Fibroblast of skin of right quadriceps (primary cell): ENCODE data around the gene RAB11FIP3.
"Not testable (repeated sequence)": the region's sequence is repeated elsewhere in the genome, so short reads cannot be mapped to it uniquely, and the experiment has no call there.

Experiments used
- DNase-seq: peaks from one replicate; pipeline ENCODE4 v3.0.0-alpha.2; 2013

Gene RAB11FIP3

DNA sequence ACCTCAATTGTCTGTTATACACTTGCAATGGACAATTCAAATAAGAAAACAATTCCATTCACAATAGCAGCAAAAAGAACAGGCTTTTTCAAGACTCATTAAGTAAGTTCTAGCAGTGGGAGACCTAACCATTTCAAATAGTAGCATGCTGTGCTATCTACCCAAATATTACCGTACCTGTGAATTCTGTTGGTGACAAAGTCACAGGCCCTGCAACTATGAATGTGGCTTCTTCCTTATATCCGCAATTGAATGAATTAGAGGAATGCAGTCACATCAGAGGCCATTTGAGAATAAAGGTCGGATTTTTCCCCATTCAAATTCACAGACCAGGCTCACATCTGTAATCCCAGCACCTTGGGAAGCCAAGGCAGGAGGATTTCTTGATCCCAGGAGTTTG is 29.2 kb upstream of the RAB11FIP3 start:
- DNase-seq: no peak

DNA sequence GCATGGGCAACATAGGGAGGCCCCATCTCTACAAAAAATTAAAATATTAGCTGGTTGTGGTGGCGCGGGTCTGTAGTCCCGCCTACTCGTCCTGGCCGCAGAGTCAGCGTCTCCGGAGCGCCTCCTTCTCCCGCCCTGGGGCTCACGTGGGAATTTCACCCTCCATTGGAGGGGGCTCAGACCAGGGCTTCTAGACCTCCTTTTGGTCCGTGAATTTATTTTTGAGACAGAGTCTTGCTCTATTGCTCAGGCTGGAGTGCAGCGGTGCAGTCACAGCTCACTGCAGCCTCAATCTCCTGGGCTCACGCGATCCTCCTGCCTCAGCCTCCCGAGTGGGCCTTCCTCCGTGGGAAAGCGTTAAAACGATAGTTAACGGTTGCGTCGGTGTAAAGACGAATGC is 28.8 kb upstream of the RAB11FIP3 start:
- peak; percentile 53 for DNase-seq

DNA sequence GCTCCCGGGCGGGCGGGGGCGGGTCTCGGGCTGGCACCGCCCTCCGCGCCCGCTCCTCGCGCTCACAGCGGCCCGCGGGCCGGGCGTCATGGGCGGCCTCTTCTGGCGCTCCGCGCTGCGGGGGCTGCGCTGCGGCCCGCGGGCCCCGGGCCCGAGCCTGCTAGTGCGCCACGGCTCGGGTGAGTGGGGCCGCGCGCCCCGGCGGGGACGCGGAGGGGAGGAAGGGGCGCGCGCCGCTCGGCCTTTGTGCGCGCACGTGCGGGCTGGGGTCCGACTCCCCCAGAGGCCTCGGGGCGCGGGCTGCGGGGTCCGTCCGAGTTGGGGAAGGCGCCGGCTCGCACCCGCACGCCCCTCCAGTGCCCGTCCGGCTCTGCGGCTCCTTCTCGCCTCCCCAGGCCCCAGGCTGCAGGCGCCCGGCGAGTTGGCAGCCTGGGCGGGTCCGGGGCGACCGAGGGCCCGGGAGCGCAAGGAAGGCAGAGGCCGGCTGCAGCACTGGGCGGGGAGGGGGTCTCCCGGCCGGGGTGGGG is 28.3 kb upstream of the RAB11FIP3 start, which contains the start of gene NME4:
NME4 (plus strand) TSS at position 65 of the 527 bp plus-strand sequence; CDS start at position 89, 24 bp downstream.
- DNase-seq: peak; percentile 39

DNA sequence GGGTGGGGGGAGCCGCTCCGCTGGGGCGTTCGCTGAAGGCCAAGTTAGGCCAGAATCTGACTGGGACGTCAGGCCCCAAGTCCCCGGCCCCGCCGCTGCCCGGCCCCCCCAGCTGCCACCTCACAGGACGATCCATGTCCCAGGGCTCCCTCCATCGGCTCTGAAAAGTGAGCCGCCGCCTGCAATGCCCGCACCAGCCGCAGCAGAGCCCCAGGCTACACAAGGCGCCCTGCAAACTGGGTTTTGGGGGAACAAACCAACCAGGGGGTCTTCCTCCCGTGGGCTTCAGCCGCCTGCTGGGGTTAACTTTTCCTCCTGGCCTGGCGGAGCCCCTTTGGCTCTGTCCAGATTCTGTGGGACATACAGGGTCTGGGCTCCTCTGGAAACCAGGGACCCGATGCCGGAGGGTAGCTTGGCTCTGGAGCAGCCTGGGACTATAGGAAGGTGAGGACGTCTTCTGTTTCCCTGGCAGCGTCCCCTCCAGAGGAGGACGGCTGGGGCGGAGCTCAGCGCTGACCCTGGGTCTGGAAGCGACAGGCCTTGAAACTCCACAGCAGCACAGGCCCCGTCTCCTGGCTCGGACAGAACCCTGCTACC is 27.6 kb upstream of the RAB11FIP3 start:
- peak; percentile 81 for DNase-seq

DNA sequence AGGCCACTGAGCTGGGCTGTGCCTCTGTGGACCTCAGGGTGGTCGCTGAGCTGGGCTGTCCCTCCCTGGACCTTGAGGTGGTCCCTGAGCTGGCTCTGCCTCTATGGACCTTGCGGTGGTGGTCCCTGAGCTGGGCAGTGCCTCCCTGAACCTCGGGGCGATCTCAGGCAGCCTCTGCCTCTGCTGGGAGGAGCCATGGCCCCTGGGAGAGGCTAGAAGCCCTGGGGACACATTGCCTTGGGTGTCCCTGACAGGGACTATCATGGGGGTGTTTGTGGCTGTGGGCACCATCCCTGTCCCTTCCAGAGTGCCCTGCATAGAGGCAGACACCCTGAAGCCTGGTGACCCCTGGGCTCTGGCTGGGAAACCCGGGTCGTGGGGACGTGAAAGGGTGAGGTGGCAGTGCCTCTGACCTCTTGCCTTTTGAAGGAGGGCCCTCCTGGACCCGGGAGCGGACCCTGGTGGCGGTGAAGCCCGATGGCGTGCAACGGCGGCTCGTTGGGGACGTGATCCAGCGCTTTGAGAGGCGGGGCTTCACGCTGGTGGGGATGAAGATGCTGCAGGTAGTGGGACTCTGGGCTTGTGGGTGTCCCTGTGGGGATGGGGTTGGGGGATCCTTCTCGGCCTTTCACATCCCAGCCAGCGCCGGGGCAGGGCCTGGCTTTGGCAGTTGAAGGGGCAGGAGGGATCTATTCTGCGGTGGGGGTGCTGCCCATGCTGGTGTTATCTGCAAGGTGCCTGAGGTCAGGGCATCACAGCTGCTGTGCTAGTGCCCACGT is 26.7 kb upstream of the RAB11FIP3 start:
- no peak for DNase-seq

DNA sequence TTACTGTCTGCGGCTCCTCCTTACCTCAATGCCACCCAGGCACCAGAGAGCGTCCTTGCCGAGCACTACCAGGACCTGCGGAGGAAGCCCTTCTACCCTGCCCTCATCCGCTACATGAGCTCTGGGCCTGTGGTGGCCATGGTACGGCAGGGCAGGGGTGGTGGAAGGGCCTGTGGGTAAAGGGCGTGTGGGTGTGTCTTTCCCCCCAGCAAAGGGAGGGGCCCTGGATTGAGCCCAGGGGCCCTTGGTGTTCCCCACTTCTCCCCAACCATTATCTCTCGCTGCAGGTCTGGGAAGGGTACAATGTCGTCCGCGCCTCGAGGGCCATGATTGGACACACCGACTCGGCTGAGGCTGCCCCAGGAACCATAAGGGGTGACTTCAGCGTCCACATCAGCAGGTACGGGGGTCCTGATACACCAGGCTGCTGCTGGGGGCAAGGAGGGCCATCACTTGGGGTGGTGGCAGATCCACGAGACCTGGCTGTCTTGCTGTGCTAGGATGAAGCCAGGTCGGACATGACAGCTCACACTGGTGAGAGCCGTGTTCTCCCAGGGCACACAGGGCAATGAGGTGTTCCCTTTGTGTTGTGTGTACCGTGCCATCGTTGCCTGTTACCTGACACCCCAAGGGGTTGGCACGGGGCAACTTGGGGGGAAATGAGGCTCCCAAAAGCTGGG is 26.0 kb upstream of the RAB11FIP3 start:
- no peak for DNase-seq

DNA sequence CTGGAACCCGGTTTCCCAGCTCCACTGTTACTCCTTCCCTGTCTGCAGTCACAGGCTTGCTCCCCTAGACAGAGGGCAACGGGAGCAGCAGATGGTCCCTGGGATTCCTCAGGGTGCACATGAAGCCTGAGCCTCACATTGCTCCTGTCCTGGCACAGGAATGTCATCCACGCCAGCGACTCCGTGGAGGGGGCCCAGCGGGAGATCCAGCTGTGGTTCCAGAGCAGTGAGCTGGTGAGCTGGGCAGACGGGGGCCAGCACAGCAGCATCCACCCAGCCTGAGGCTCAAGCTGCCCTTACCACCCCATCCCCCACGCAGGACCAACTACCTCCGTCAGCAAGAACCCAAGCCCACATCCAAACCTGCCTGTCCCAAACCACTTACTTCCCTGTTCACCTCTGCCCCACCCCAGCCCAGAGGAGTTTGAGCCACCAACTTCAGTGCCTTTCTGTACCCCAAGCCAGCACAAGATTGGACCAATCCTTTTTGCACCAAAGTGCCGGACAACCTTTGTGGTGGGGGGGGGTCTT is 25.3 kb upstream of the RAB11FIP3 start:
- no peak for DNase-seq

DNA sequence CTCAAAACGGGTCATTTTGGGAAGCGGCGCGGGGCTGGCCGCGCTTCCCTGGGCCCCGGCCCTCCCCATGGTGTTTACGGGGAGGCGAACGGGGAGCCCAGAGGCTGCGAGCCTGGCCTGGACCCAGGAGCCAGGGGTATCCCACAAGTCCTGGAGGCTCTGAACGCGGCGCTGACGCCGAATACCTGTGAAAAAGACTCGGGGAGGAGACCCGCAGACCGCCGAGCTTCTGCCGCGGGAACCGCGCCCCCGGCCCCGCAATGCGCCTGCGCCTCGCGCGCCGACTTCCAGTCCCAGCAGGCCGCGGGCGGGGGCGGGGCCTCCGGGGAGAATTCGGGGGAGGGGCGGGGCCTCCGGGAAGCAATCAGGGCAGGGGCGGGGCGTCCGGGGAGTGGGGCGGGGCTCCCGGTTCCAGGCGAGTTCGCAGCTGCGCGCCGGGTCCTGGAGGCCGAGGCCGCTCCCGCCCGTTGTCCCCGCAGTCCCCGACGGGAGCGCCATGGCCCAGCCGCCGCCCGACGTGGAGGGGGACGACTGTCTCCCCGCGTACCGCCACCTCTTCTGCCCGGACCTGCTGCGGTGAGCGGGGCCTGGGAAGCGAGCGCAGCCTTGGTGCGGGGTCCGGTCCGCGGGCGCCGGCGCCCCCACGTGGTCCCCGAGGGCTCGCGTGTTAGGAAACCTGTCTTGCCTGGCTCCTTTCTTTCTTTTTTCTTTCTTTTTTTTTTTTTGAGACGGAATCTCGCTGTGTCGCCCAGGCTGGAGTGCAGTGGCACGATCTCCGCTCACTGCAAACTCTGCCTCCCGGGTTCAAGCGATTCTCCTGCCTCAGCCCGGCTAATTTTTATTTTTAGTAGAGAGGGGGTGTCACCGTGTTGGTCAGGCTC is 23.7 kb upstream of the RAB11FIP3 start, which contains the start of gene DECR2:
DECR2 (plus strand) TSS at position 418 of the 881 bp plus-strand sequence; CDS start at position 497, 79 bp downstream.
- DNase-seq: peak; percentile 90

DNA sequence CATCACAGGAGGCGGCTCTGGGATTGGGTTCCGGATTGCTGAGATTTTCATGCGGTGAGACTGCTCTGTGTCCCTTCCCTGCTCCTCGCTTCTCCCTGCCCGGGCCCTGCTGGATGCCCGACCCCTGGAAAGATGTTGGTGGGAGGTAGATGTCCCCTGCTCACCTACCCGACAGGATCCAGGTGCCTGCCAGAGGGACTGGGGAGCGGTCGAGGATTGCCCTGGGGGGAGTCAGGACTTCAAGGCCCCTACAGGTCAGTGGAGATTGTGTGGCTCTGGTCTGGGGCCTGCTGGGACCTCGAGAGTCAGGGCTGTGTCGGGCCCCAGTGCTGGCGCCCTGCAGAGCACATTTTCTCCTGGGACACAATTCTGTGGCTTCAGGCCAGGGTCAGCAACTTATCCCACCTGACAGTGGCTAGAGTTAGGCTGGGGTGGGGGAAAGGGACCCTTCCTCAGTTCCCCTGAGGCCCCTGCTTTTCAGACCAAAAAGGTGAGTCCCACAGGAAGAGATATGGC is 20.4 kb upstream of the RAB11FIP3 start:
- DNase-seq: no peak

DNA sequence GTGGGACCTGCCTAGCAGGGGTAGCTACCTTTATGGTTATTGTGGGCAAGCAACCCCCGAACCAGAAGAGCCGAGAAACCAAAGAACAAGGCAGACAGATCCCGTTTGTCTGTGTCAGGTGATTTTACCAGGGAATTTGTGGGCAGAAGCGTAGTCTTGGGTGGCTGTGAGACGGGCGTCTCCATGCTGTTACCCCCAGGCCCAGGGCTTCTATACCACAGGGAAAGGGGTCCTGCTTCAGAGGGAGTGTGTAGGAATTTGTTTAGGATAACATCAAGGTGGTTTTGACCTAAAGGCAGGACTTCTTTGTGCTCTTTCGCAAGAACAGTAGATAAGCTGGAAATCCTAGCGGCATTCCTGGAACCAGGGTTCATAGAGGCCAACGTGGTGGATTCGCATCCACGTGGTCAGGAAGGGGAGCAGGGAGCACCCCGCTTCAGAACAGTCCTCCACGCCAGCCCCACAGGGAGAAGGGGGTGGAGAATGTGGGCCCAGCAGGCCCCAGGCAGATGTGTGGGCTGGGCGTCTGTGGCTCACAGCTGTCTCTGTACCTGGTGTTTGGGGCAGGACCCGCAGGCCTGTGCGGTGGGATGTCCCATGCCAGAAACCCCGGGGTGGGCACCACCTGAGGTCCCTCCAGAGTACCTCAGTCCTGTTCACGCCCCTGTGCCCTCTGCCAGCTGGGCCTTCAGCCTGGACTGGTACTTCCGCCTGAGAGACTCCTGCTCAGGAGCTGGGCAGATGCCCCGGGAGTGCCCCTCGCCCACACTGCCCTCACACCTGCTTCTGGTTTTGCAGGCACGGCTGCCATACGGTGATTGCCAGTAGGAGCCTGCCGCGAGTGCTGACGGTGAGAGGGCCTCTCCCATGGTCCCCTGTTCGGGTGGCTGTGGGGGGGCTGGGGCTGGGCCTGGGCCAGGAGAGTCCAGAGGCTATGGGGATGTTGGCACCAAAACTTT is 19.6 kb upstream of the RAB11FIP3 start:
- no peak for DNase-seq

DNA sequence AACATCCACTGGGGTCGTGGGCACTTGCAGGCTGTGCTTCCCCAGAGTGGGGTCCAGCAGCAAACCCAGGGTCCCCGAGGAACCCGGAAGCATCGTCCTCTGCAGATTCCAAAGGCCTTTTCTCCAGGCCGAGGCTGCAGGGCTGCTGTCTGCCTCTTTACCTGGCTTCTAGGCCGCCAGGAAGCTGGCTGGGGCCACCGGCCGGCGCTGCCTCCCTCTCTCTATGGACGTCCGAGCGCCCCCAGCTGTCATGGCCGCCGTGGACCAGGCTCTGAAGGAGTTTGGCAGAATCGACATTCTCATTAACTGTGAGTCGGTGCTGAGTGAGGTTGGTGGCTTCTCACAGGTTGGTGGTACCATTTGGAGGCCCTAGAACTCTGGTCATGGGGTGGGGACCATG is 18.2 kb upstream of the RAB11FIP3 start:
- no peak for DNase-seq

DNA sequence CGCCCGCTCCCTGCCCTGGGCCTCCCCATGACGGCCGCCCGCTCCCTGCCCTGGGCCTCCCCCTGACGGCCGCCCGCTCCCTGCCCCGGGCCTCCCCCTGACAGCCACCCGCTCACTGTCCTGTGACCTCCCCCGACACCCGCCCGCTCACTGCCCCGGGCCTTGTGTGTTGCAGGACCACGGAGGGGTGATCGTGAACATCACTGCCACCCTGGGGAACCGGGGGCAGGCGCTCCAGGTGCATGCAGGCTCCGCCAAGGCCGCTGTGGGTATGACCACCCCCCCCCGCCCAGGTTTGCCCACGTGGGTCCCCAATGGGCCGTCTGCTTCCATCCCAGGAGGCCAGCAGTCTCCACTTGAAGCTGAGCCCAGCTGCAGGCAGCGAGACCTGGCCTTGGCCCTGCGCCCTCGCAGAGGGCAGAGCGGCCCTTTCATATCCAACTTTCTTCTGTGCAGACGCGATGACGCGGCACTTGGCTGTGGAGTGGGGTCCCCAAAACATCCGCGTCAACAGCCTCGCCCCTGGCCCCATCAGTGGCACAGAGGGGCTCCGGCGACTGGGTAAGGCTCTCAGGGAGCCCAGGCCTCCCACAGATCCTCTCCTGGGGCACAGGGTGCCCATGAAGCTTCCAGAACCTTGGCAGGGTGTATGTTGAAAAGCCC is 14.8 kb upstream of the RAB11FIP3 start:
- DNase-seq: no peak

DNA sequence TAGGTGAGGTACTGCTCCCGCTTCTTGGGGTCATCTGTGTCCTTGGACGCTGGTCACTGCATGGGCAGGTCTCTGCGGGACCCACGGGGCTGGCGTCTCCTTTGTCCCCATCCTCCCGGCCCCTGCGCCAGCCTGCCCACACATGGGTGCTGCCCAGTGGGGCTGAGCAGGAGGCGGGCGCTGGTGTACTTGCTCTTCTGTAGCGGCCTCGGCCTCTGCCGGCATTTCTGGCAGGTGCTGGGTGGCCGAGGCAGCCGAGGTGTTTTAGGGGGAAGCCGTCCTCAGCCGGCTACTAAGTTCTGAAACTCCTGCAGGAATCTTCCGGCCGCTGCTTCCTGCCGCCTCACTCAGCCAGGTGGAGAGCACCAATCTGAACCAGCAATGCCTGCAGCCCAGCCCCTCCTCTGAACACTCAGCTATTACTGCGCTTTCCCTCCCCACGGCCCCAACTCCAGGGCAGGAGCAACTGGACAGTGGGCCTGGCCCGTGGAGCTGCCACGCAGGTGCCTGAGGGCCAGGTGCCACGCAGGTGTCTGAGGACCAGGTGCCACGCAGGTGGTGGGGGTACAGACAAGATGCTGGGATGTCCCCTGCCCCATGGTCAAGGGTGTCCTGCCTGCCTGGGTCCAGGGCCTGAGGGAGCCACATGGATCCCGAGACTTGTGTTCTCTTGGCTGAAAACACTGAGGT is 13.7 kb upstream of the RAB11FIP3 start:
- DNase-seq: no peak

DNA sequence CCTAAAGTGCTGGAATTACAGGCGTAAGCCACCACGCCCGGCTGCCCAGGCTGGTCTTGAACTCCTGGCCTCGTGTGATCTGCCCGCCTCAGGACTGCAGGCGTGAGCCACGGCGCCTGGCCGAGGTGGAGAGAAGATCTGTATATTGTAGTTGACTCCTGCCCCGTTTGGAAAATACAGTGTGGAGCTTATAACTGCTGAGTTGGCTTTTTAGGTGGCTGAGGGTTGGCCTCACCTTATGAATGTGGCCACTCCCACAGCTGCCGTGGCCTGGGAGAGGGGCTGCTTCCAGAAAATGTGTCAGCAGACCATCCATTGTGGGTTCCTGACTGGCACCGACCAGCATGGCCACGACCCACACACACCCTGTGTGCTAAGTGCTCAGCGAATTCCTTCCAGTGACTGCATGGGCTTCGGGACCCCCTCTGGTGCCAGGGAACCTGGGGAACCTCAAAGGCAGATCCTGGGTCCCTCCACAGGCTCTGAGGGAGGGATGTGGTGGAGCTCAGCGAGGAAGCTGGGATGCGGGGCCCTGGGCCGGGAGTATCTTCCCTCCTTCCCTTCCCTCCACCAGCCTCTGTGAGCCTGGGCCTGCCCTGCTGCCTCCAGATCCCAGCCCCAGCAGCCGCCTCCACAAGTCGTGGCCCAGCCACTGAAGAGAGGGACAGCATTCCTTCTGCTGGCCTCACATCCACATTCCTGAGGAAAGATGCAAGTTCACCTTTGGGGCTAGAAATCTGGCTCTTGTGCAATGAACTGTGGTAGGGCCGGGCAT is 10.9 kb upstream of the RAB11FIP3 start:
- no peak for DNase-seq

DNA sequence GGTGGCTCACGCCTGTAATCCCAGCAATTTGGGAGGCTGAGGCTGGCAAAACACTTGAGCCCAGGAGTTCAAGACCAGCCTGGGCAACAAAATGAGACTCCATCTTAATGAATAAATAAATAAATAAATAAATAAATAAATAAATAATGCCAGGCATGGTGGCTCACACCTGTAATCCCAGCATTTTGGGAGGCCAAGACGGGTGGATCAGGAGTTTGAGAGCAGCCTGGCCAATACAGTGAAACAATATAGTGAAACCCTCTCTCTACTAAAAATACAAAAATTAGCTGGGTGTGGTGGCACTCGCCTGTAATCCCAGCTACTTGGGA is 10.3 kb upstream of the RAB11FIP3 start:
- not testable (repeated sequence) for DNase-seq

DNA sequence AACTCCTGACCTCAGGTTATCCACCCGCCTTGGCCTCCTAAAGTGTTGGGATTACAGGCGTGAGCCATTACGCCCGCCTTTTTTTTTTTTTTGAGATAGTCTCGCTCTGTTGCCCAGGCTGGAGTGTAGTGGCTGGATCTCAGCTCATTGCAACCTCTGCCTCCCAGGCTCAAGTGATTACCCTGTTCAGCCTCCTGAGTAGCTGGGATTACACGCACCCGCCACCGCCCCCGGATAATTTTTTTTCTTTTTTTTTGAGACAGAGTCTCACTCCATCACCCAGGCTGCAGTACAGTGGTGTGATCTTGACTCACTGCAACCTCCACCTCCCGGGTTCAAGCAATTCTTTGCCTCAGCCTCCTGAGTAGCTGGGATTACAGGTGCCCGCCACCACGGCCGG is 3.3 kb upstream of the RAB11FIP3 start:
- DNase-seq: not testable (repeated sequence)

DNA sequence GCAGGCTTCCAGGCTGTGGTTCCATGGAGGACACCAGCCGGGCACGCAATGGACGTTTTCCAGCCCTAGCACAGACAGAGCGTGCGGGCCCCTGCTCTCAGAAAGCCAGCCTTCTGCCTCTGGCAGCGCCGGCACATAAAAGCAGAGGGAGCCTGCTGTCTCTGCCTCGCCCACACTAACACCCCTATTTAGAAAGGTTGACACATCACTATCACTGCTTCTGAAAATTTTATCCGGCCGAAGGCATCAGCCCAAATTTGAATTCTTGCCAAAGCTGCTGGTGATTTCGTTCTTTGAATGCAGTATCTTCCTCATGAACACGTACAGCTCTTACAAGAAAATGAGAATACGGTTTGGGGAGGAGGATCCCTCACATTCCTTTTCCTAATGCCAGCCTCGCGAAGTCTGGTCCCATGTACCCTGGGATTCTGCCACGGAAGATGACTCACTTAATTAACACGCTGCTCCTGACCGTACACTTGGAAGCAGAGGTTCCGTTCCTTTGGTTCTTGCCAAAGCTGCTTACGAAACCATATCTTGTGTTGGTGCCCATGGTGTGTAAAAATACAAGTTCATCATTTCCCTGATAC is 1.3 kb upstream of the RAB11FIP3 start:
- peak; percentile 94 for DNase-seq

DNA sequence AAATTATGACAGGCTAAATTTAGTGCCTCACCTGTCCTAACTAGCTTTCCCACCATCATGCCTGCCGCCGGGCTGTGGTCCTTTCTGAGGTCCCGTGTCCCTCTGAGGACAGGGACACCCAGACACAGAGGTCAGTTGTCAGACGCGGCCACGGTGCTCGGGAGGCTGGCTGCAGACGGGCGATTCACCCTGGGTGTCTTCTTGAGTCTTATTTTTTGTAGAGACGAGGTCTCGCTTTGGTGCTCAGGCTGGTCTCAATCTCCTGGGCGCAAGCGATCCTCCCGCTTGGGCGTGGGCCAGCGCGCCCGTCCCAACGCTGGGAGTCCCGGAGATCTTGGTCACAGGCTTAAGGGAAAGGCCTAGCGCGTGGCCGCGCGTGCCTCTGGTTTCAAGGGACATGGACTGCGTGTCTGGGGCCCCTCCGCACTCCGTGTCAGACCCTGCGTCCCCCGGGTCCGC is 797 bp upstream of the RAB11FIP3 start:
- no peak for DNase-seq
